ENCODE measurements around the gene DR1.

Gene DR1

GRCh38 chr1:93324486-93325464 is 20.9 kb upstream of the DR1 start:
- peak; percentile 29 for DNase-seq (ENCODE audit: low read depth)
- no peak for TF ChIP-seq CTCF (IDR thresholded peaks at IDR 0.05; ENCODE audit: low read depth, low read length, missing control alignments)
- in situ Hi-C loops (cut with HindIII; ENCODE audit: low sequenced_read_pairs): no loop called here
- H3K4me3 ChIP-seq (ENCODE audit: low read depth, low read length): no peak overlapping the region

- no peak overlapping the region for H3K4me3 ChIP-seq (ENCODE audit: low read depth, low read length)
- in situ Hi-C loops (cut with HindIII; ENCODE audit: low sequenced_read_pairs): no loop called here
- TF ChIP-seq CTCF (IDR thresholded peaks at IDR 0.05; ENCODE audit: low read depth, low read length, missing control alignments): no peak
- DNase-seq (ENCODE audit: low read depth): no peak
These were observed 16.6 kb upstream of the DR1 start for GRCh38 chr1:93328809-93329760.

GRCh38 chr1:93330196-93330595 is 15.5 kb upstream of the DR1 start:
- in situ Hi-C loops (cut with HindIII; ENCODE audit: low sequenced_read_pairs): no loop called here
- DNase-seq (ENCODE audit: low read depth): no peak
- H3K4me3 ChIP-seq (ENCODE audit: low read depth, low read length): no peak overlapping the region
- no peak for TF ChIP-seq CTCF (IDR thresholded peaks at IDR 0.05; ENCODE audit: low read depth, low read length, missing control alignments)

GRCh38 chr1:93330617-93331016 is 15.1 kb upstream of the DR1 start:
- H3K4me3 ChIP-seq (ENCODE audit: low read depth, low read length): no peak overlapping the region
- TF ChIP-seq CTCF (IDR thresholded peaks at IDR 0.05; ENCODE audit: low read depth, low read length, missing control alignments): no peak
- in situ Hi-C loops (cut with HindIII; ENCODE audit: low sequenced_read_pairs): no loop called here
- DNase-seq (ENCODE audit: low read depth): no peak

- no peak for DNase-seq (ENCODE audit: low read depth)
- no peak for TF ChIP-seq CTCF (IDR thresholded peaks at IDR 0.05; ENCODE audit: low read depth, low read length, missing control alignments)
- H3K4me3 ChIP-seq (ENCODE audit: low read depth, low read length): no peak overlapping the region
- in situ Hi-C loops (cut with HindIII; ENCODE audit: low sequenced_read_pairs): no loop called here
These were observed 14.3 kb upstream of the DR1 start for GRCh38 chr1:93331412-93331811.

GRCh38 chr1:93332368-93332767 is 13.3 kb upstream of the DR1 start:
- DNase-seq (ENCODE audit: low read depth): no peak
- in situ Hi-C loops (cut with HindIII; ENCODE audit: low sequenced_read_pairs): no loop called here
- H3K4me3 ChIP-seq (ENCODE audit: low read depth, low read length): no peak overlapping the region
- no peak for TF ChIP-seq CTCF (IDR thresholded peaks at IDR 0.05; ENCODE audit: low read depth, low read length, missing control alignments)

Measured in astrocyte of the cerebellum (primary cell).